ENCODE results near the gene NSG1.

DNA sequence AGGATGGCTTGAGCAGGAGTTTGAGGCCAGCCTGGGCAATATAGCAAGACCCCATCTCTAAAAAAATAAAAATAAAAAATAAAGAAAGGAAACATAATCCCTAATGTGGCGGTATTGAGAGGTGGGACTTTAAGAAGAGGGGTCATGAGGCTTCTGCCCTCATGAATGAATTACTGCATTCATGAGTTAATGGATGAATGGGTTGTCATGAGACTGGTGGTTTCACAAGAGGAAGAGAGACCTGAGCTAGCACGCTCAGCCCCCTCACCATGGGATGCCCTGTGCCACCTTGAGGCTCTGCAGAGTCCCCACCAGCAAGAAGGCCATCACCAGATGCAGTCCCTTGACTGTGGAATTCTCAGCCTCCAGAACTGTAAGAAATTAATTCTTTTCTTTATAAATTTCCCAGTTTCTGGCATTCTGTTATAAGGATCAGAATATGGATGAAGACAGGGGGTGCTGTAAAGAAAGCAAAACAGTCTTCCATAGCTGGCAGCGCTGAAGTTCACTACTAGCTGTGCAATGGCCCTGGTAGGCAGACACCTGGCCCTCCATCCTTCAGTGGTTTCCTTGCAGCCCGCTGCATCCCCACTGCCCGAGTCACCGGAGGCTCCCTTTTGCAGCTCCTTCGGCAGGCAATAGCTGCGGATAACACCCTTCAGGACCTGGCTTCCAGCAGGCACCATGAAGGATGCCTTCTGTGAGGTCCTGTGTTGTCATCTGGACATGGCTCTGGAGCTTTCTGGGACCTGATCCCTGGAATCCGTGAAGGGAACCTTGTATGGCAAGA is 44.8 kb upstream of the NSG1 start:
- TF ChIP-seq TAF1 (IDR thresholded peaks at IDR 0.05; ENCODE audit: low read depth, low read length) = no peak
- no peak for TF ChIP-seq POLR2A (IDR thresholded peaks at IDR 0.05; ENCODE audit: control extremely low read depth in 1 of 2, low read depth in 2 of 2, low read length in 2 of 2)
- TF ChIP-seq, protein P1, sequence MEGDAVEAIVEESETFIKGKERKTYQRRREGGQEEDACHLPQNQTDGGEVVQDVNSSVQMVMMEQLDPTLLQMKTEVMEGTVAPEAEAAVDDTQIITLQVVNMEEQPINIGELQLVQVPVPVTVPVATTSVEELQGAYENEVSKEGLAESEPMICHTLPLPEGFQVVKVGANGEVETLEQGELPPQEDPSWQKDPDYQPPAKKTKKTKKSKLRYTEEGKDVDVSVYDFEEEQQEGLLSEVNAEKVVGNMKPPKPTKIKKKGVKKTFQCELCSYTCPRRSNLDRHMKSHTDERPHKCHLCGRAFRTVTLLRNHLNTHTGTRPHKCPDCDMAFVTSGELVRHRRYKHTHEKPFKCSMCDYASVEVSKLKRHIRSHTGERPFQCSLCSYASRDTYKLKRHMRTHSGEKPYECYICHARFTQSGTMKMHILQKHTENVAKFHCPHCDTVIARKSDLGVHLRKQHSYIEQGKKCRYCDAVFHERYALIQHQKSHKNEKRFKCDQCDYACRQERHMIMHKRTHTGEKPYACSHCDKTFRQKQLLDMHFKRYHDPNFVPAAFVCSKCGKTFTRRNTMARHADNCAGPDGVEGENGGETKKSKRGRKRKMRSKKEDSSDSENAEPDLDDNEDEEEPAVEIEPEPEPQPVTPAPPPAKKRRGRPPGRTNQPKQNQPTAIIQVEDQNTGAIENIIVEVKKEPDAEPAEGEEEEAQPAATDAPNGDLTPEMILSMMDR (IDR thresholded peaks at IDR 0.05; ENCODE audit: control extremely low read depth in 1 of 3, insufficient read depth in 1 of 3, low read depth in 1 of 3, low read length in 3 of 3) = no peak
- TF ChIP-seq EGR1 (IDR thresholded peaks at IDR 0.05; ENCODE audit: borderline replicate concordance, low read depth, low read length) = no peak
- TF ChIP-seq TAF7 (optimal IDR thresholded peaks at IDR 0.05; ENCODE audit: borderline replicate concordance, low read depth, low read length) = no peak
- no peak for TF ChIP-seq NRF1 (IDR thresholded peaks at IDR 0.05; ENCODE audit: low read depth, low read length)
- no peak for TF ChIP-seq SUZ12 (IDR thresholded peaks at IDR 0.05; ENCODE audit: low read length)
- no peak for TF ChIP-seq YY1 (IDR thresholded peaks at IDR 0.05; ENCODE audit: low read depth, low read length)
- TF ChIP-seq, protein P2, sequence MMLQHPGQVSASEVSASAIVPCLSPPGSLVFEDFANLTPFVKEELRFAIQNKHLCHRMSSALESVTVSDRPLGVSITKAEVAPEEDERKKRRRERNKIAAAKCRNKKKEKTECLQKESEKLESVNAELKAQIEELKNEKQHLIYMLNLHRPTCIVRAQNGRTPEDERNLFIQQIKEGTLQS (IDR thresholded peaks at IDR 0.05; ENCODE audit: insufficient read depth, low read depth, low read length) = no peak
- no peak for TF ChIP-seq SP2 (IDR thresholded peaks at IDR 0.05; ENCODE audit: low read length)

Data from H1 (cell line).